Measurements from ENCODE around the gene ADPRM.

- TF ChIP-seq CTCF (IDR thresholded peaks at IDR 0.05): no peak
- no peak for TF ChIP-seq EP300 (IDR thresholded peaks at IDR 0.05)
- no peak for TF ChIP-seq POLR2A (IDR thresholded peaks at IDR 0.05; ENCODE audit: low read depth)
These were observed 47.8 kb downstream of the ADPRM start for GRCh38 chr17:10745231-10745630.

All from esophagus muscularis mucosa (tissue), 4 donors.